ENCODE data around the gene PRRC2C. TPM values are rescaled to one million over a fixed set of nuclear protein-coding genes. Genes with fewer than 3 reads are reported as not detected.

The PRRC2C gene
- total RNA-seq, 1 experiment from 2014 or later = 222 TPM

GRCh38 chr1:171628225-171628624, 142.9 kb downstream of the PRRC2C start:
- H3K36me3 ChIP-seq (ENCODE audit: insufficient read depth, low read length, poor library complexity, severe bottlenecking) = no peaks in the 10 kb centered on the region
- no peaks in the 10 kb centered on the region for H3K4me1 ChIP-seq (ENCODE audit: insufficient read depth, low read length, poor library complexity, severe bottlenecking)
- BruUV-seq (replicated peaks) = no TSS peak
- no peaks in the 10 kb centered on the region for H3K27me3 ChIP-seq (replicated peaks; ENCODE audit: insufficient read depth, low read depth, low read length, poor library complexity)
- no peak overlapping the region for H3K27ac ChIP-seq (ENCODE audit: low read depth, low read length, poor library complexity, severe bottlenecking)
- no peak overlapping the region for H3K4me3 ChIP-seq (ENCODE audit: low read depth, low read length, poor library complexity, severe bottlenecking)
- DNase-seq (ENCODE audit: low spot score) = no peak
- CTCF ChIA-PET = no interaction called here
- POLR2A ChIA-PET (ENCODE audit: low non-redundant PET) = no interaction called here
- intact Hi-C loops (cut with micrococcal nuclease; ENCODE audit: unreplicated experiment) = no loop called here
- TF ChIP-seq EZH2 (IDR thresholded peaks at IDR 0.05; ENCODE audit: borderline replicate concordance, low read depth, low read length, poor library complexity, severe bottlenecking) (no peak), CTCF (conservative IDR thresholded peaks at IDR 0.05; ENCODE audit: low read depth, low read length) (no peak)
- H3K9me3 ChIP-seq (ENCODE audit: low read depth, low read length, poor library complexity, severe bottlenecking) = no peaks in the 10 kb centered on the region

GRCh38 chr1:171635661-171636060, 150.3 kb downstream of the PRRC2C start:
- Histone ChIP-seq H3K4me3 (ENCODE audit: low read depth, low read length, poor library complexity, severe bottlenecking) (no peak overlapping the region), H3K27me3 (replicated peaks; ENCODE audit: insufficient read depth, low read depth, low read length, poor library complexity) (no peaks in the 10 kb centered on the region), H3K4me1 (ENCODE audit: insufficient read depth, low read length, poor library complexity, severe bottlenecking) (no peaks in the 10 kb centered on the region), H3K9me3 (ENCODE audit: low read depth, low read length, poor library complexity, severe bottlenecking) (no peaks in the 10 kb centered on the region), H3K27ac (ENCODE audit: low read depth, low read length, poor library complexity, severe bottlenecking) (no peak overlapping the region), H3K36me3 (ENCODE audit: insufficient read depth, low read length, poor library complexity, severe bottlenecking) (no peaks in the 10 kb centered on the region)
- POLR2A ChIA-PET (ENCODE audit: low non-redundant PET) = no interaction called here
- no peak for TF ChIP-seq EZH2 (IDR thresholded peaks at IDR 0.05; ENCODE audit: borderline replicate concordance, low read depth, low read length, poor library complexity, severe bottlenecking)
- TF ChIP-seq CTCF (conservative IDR thresholded peaks at IDR 0.05; ENCODE audit: low read depth, low read length) = no peak
- DNase-seq (ENCODE audit: low spot score) = no peak
- CTCF ChIA-PET = interaction anchor here (0.5 kb wide), 1 partner anchor 13 kb away, joined by 13 read pairs; no protein-coding TSS in a partner anchor
- intact Hi-C loops (cut with micrococcal nuclease; ENCODE audit: unreplicated experiment) = no loop called here
- BruUV-seq (replicated peaks) = no TSS peak

GRCh38 chr1:171636141-171636540, 150.8 kb downstream of the PRRC2C start:
- ChIA-PET CTCF (no interaction called here), POLR2A (ENCODE audit: low non-redundant PET) (no interaction called here)
- no peaks in the 10 kb centered on the region for H3K27me3 ChIP-seq (replicated peaks; ENCODE audit: insufficient read depth, low read depth, low read length, poor library complexity)
- no peaks in the 10 kb centered on the region for H3K9me3 ChIP-seq (ENCODE audit: low read depth, low read length, poor library complexity, severe bottlenecking)
- no peak for TF ChIP-seq CTCF (conservative IDR thresholded peaks at IDR 0.05; ENCODE audit: low read depth, low read length)
- no peak for TF ChIP-seq EZH2 (IDR thresholded peaks at IDR 0.05; ENCODE audit: borderline replicate concordance, low read depth, low read length, poor library complexity, severe bottlenecking)
- intact Hi-C loops (cut with micrococcal nuclease; ENCODE audit: unreplicated experiment) = no loop called here
- no peak for DNase-seq (ENCODE audit: low spot score)
- no peak overlapping the region for H3K4me3 ChIP-seq (ENCODE audit: low read depth, low read length, poor library complexity, severe bottlenecking)
- no peaks in the 10 kb centered on the region for H3K36me3 ChIP-seq (ENCODE audit: insufficient read depth, low read length, poor library complexity, severe bottlenecking)
- H3K4me1 ChIP-seq (ENCODE audit: insufficient read depth, low read length, poor library complexity, severe bottlenecking) = no peaks in the 10 kb centered on the region
- no peak overlapping the region for H3K27ac ChIP-seq (ENCODE audit: low read depth, low read length, poor library complexity, severe bottlenecking)
- no TSS peak for BruUV-seq (replicated peaks)

Data from A673 (cell line).